HG02798 (cell line): Measurements from ENCODE around the gene PLAGL2.
"Not testable (repeated sequence)": the region's sequence is repeated elsewhere in the genome, so short reads cannot be mapped to it uniquely, and the experiment has no call there.

Source experiments
- ATAC-seq: cut with Tn5 transposase; IDR thresholded peaks from one replicate; pipeline ENCODE4 v1.9.1; 2021; ENCODE audit warnings: mild to moderate bottlenecking; ENCODE audit not compliant: unreplicated experiment, poor library complexity

The PLAGL2 gene

DNA sequence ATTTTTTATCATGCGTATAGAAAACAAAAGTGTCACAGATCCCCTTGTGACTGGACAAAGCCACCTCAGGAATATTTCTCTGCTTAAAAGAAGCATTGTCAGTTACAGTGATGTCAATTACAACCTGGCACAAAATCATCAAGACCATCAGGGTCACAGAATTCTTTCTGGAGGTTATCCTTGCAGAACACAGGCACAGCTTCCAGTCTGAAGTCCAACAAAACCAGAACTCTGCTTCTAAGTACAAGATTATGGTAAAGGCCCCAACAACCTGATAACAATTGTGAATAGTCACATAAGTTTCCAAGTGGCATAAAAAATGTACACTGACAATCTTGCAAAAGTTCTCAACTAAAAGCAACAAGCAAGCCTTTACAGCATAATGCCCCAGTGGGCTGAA, 21.0 kb downstream of the PLAGL2 start:
- ATAC-seq = no peak

DNA sequence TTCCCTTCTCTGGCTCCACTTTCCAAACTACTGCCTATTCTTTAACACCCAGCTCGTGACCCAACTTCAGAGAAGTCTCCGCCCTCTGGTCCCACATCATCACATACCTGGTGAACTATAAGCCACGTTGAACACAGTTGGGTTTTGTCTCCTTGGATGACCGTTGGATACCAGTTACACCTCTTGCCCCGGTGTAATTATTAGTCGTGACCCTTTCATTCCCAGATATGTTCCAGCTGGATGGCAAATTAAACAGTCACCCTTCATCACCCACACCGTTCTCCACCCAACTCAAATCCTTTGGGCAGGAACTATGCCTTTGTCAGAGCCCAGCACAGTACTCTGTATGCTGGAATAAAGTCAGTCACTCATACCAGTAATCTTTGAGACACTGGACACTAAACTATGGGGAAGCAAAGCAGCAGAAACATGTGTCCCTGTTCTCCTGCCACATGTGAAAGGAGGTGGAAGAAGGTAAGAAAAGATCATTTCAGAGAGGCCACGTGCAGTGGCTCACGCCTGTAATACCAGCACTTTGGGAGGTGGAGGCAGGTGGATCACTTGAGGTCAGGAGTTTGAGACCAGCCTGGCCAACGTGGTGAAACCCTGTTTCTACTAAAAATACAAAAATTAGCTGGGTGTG, 22.5 kb downstream of the PLAGL2 start:
- no peak for ATAC-seq

- no peak for ATAC-seq
Measured at GRCh38 chr20:32183947-32184635, 23.5 kb downstream of the PLAGL2 start.

DNA sequence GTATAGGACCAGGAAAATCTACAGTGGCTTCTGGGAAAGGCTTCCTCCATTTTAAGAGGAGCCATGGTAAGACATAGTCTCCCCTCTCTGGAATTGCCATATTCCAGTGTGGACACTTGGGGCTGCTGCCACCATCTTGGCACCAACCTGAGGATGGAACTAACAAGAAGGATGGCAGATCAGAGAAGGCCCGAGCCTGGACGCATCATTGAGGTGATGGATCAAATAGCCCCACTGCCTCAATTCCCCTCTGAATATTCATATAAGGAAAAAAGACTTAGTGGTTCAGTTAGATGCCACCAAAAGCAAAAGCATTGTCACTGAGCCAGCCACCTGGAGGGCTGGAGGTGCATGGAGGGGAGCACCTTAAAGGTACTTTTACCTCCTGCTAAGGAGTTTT, 25.9 kb downstream of the PLAGL2 start:
- ATAC-seq = no peak

DNA sequence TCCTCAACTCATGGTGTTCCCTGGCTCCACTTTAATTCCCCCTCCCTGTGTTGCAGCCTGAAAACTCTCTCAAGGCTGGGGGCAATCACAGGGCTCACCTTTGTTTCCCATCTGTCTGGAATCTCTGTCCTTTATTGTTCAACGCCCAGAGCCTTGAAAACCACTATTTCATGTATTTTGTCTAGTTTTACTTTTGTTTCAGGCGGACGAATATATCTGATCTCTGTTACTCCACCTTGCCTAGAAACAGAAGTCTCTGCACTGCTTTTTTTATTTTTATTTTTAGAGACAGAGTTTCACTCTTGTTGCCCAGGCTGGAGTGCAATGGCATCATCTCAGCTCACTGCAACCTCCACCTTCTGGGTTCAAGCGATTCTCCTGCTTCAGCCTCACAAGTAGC, 27.6 kb downstream of the PLAGL2 start:
- ATAC-seq = no peak

DNA sequence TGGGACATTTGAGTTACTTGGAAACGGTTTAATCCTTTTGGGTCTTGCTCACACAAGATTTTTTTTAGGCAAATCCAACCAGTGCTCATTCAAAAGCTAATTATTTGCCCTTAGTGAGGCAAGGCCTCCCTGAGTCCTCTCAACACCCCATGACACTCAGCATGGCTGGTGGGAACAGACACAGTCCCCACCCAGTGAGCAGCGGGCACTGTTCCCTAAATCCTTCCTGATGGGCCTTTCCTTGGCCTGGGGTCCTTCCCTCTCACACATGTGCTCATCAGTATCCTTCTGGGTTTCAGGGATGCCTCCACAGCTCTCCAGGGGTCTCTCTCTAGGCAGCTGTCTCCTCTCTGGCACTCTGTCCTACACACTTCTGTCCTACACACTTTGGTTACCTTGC, 28.0 kb downstream of the PLAGL2 start:
- no peak for ATAC-seq

GRCh38 chr20:32177696-32178095, 29.8 kb downstream of the PLAGL2 start:
- not testable (repeated sequence) for ATAC-seq

GRCh38 chr20:32168184-32168910, 39.2 kb downstream of the PLAGL2 start:
- ATAC-seq = no peak

DNA sequence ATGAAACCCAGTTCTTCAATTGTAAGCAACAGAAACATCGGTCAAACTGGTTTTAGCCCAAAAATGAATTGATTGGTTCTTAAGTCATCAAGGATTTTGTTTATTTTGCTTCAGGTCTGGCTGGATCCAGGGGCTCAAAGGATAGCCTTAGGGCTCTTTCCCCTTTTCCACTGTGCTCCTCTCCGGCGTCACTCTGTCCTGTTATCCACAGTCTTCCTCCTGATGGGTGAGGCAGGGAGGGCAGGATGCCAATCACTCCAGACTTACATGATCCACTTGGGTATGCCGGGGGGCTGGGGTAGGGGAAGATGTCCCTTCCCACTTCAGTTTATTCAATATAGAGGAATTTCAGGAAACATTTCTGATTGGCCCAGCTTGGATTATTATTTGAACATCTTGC, 40.0 kb downstream of the PLAGL2 start:
- ATAC-seq = no peak

DNA sequence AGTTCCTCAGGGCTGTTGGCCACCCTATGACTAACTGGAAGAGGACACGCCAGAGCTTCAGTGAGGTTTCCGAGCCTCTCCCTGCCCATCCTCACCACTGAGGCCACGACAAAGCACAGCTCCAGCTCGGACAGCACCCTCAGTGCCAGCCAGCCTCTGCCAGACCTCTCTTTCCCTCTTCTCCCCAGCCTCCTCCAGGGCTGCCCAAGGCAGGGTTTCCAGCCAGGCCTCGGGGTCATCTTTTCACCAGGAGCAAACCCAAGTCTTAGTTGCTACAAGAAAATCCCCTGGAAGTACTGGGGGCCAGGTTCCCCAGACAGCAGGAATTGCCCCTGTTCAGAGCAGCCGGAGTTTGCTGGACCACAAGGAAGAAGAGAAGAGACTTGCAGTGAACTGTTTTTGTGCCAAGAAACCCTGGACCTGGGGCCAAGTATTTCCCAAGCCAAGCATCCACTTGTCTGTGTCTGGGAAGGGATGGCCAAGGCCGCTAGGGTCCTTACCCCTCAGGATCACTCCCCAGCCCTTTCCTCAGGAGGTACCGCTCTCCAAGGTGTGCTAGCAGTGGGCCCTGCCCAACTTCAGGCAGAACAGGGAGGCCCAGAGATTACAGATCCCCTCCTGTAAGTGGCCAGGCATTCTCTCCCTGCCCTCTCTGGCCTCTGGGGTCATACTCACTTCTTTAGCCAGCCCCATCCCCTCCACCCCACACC, 41.6 kb downstream of the PLAGL2 start:
- no peak for ATAC-seq

- ATAC-seq = no peak
Measured at GRCh38 chr20:32164984-32165735, 42.4 kb downstream of the PLAGL2 start.

- no peak for ATAC-seq
Measured at GRCh38 chr20:32163951-32164350, 43.6 kb downstream of the PLAGL2 start.

- no peak for ATAC-seq
Measured at GRCh38 chr20:32162351-32162750, 45.2 kb downstream of the PLAGL2 start.

DNA sequence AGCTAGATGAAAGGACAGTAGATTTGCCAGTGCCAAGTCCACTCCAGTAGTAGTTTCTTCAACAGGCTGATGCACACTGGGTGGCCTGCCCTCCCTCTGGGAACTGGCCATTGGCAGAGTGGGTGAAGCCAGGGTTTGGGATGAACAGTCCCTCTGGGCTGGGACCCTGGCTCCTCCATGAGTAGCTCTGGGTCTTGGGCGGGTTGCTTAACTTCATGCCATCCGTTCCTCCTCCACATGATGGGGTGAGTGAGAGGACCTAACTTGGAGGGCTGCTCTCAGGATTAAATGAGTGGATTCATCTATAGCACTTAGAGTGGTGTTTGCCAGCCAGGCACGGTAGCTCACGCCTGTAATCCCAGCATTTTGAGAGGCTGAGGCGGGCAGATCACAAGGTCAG, 47.2 kb downstream of the PLAGL2 start:
- ATAC-seq = no peak

- ATAC-seq = no peak
Measured at GRCh38 chr20:32159766-32160221, 47.7 kb downstream of the PLAGL2 start.

DNA sequence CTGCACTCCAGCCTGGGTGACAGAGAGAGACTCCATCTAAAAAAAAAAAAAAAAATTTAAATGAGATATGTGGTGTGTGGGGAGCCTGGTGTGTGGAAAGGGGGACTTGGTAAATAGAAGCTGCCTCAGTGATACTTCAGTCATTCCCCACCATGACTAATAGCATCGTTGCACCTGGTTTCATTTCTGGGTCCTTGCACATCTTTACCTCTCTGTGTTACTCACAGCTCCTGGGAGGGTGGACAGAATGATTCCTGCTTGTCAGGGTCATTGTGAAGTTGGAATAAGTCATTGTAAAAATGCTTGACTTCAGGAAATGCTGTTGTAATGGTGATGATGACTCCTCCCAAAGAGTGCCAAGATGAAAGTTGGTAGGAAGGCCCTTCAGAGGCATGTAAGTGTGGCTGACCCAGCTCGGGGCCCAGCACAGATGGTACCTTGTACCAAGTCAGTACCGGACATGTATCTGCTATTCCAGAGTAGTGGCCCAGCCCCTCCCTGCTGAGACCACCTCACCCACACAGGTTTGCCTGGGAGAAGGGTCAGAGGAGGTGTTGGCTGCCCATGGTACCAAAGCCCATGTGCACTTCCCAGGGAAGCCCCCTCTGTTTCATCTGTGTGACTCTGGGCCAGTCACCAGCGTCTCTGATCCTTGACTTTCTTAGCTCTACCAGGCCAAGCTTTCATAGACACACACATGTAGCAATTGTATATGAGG, 48.4 kb downstream of the PLAGL2 start:
- ATAC-seq = no peak

DNA sequence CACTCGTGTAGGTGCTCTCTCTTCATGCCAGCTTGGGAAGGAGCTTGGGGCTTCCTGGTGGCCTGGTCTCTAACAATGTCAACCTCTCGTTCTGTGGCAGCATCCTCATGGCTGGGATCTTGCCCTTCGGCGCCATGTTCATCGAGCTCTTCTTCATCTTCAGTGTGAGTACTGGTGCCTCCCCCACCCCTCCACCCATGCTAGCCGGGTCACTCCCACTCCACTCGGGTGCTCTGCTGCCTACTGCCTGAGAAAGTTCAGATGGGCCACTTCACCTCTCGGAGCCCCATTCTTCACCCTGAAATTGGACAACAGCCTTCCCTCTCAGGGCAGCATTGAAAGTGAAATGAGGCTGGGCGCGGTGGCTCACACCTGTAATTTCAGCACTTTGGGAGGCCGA, 49.2 kb downstream of the PLAGL2 start:
- no peak for ATAC-seq

DNA sequence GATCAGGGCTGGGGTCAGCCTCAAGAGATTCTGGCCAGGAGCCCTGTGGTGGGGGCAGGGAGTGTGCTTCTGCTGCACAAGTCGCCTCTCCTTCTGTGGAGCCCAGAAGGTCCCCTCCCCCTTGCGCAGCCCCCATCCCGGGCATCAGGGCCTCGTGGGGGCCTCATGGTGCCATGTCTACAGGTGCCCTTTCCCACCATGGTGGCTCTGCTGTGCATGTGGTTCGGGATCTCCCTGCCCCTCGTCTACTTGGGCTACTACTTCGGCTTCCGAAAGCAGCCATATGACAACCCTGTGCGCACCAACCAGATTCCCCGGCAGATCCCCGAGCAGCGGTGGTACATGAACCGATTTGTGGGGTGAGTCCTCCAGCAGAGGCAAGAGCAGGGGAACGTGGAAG, 49.9 kb downstream of the PLAGL2 start:
- no peak for ATAC-seq
